HCT116 (cell line): Measurements from ENCODE around the gene TMEM63B. TPM values are rescaled to one million over a fixed set of nuclear protein-coding genes. Genes with fewer than 3 reads are reported as not detected.

Source experiments
- ATAC-seq: fragments of 200-7000 bp; cut with Tn5 transposase; 2 replicates; pipeline ENCODE4 v1.9.1; 2020; ENCODE audit warnings: mild to moderate bottlenecking, moderate library complexity
- BruUV-seq: library from RNA; stranded (reverse); fragments of 400-500 nt; replicated peaks from 2 replicates; lab custom pipeline; 2021; lab: Mats Ljungman, UMichigan
- CTCF ChIA-PET: fragments of 300-600 bp; sonication (Branson Sonifier 250); formaldehyde crosslinking; loops from one replicate; lab custom pipeline; 2021; ENCODE audit warnings: antibody characterized with exemption; lab: Charles Lee
- POLR2A ChIA-PET: fragments of 300-600, 350-600 bp; sonication (Branson Sonifier 250); formaldehyde crosslinking; loops from one replicate; lab custom pipeline; 2021; ENCODE audit warnings: antibody characterized with exemption; lab: Charles Lee
- RAD21 ChIA-PET, 2 experiments: fragments of 300-600 bp; sonication (Branson Sonifier 250); formaldehyde crosslinking; loops; one replicate each; lab custom pipeline; 2023; ENCODE audit warnings: low total read pairs in 2 of 2; ENCODE audit not compliant: uncharacterized antibody in 2 of 2, unreplicated experiment in 2 of 2, low non-redundant PET in 1 of 2; lab: Charles Lee
- DNase-seq: peaks from one replicate; pipeline ENCODE4 v3.0.0-alpha.2; 2010; ENCODE audit warnings: low read depth, low spot score
- H2AFZ ChIP-seq: fragments of 200-600 bp; shearing (Covaris generic), sonication (generic); 2 replicates; pipeline ENCODE4 v1.6.1; 2017; ENCODE audit warnings: low read depth, mixed run types, mixed read lengths, antibody characterized with exemption, low read length; ENCODE audit not compliant: poor library complexity, severe bottlenecking
- H3K27ac ChIP-seq: 2 replicates; pipeline ENCODE4 v1.5.1; 2012; ENCODE audit warnings: low read depth, low read length
- H3K27me3 ChIP-seq: fragments of 200-600 bp; sonication (generic); 2 replicates; pipeline ENCODE4 v1.6.1; 2016; ENCODE audit warnings: mixed run types, low read length, mixed read lengths; ENCODE audit not compliant: insufficient read depth
- H3K36me3 ChIP-seq, 2 experiments: fragments of 200-500 bp in 1 of 2; fragments of 200-600 bp in 1 of 2; sonication (Bioruptor generic) in 1 of 2; sonication (generic) in 1 of 2; 2 replicates each; pipeline versions ENCODE4 v1.5.1 to v1.6.1; 2014 to 2016; ENCODE audit warnings: low read length in 2 of 2, inconsistent platforms in 1 of 2, mixed read lengths in 1 of 2, mixed run types in 1 of 2; ENCODE audit not compliant: insufficient read depth in 2 of 2, control insufficient read depth in 1 of 2
- H3K4me1 ChIP-seq, 2 experiments: fragments of 200-600 bp in 1 of 2; sonication (generic) in 1 of 2; 2 replicates each; pipeline versions ENCODE4 v1.5.1 to v1.6.1; 2012 to 2017; ENCODE audit warnings: low read length in 2 of 2, inconsistent platforms in 1 of 2, mild to moderate bottlenecking in 1 of 2, mixed read lengths in 1 of 2, mixed run types in 1 of 2, moderate library complexity in 1 of 2; ENCODE audit not compliant: insufficient read depth in 2 of 2, control insufficient read depth in 1 of 2
- H3K4me2 ChIP-seq: fragments of 200-600 bp; sonication (generic); 2 replicates; pipeline ENCODE4 v1.6.1; 2017; ENCODE audit warnings: mixed run types, low read length, mixed read lengths
- H3K4me3 ChIP-seq, 2 experiments: fragments of 200-600 bp in 1 of 2; sonication (generic) in 1 of 2; replicated peaks in 1 of 2; 2 replicates each; pipeline ENCODE4 v1.5.1; 2011 to 2016; ENCODE audit warnings: low read length in 2 of 2, control low read depth in 1 of 2, low read depth in 1 of 2, mild to moderate bottlenecking in 1 of 2, mixed read lengths in 1 of 2, mixed run types in 1 of 2
- H3K79me2 ChIP-seq: fragments of 200-600 bp; sonication (generic); 2 replicates; pipeline ENCODE4 v1.6.1; 2017; ENCODE audit warnings: mild to moderate bottlenecking, mixed run types, low read length, moderate library complexity, mixed read lengths; ENCODE audit not compliant: insufficient read depth
- H3K9ac ChIP-seq: fragments of 200-600 bp; sonication (generic); 2 replicates; pipeline ENCODE4 v1.6.1; 2016; ENCODE audit warnings: low read length, mixed read lengths
- H3K9me2 ChIP-seq: fragments of 200-600 bp; sonication (generic), shearing (Covaris generic); 2 replicates; pipeline ENCODE4 v1.6.1; 2017; ENCODE audit warnings: mixed run types, mild to moderate bottlenecking, moderate library complexity; ENCODE audit not compliant: insufficient read depth
- H3K9me3 ChIP-seq, 2 experiments: fragments of 200-500 bp in 1 of 2; fragments of 200-600 bp in 1 of 2; sonication (Bioruptor generic) in 1 of 2; sonication (generic) in 1 of 2; 2 replicates each; pipeline ENCODE4 v1.6.1; 2014 to 2017; ENCODE audit warnings: low read length in 2 of 2, mixed read lengths in 2 of 2, inconsistent platforms in 1 of 2, low read depth in 1 of 2, mild to moderate bottlenecking in 1 of 2, mixed run types in 1 of 2, moderate library complexity in 1 of 2; ENCODE audit not compliant: control insufficient read depth in 1 of 2, insufficient read depth in 1 of 2
- H4K20me1 ChIP-seq: fragments of 200-600 bp; sonication (generic), shearing (Covaris generic); 2 replicates; pipeline ENCODE4 v1.6.1; 2017; ENCODE audit warnings: mixed run types, mild to moderate bottlenecking, moderate library complexity; ENCODE audit not compliant: insufficient read depth
- ELF1 ChIP-seq: IDR thresholded peaks from 2 replicates; pipeline ENCODE4 v1.6.1; 2012; ENCODE audit warnings: low read depth, borderline replicate concordance
- FOSL1 ChIP-seq: IDR thresholded peaks from 2 replicates; pipeline ENCODE4 v1.6.1; 2012; ENCODE audit warnings: low read depth
- REST ChIP-seq: IDR thresholded peaks from 2 replicates; pipeline ENCODE4 v1.6.1; 2012; ENCODE audit warnings: low read depth
- TCF7L2 ChIP-seq: IDR thresholded peaks from 2 replicates; pipeline ENCODE4 v1.7.0; 2011; ENCODE audit warnings: borderline replicate concordance, inconsistent platforms; ENCODE audit not compliant: insufficient read depth, insufficient read length; ENCODE audit errors: extremely low read depth
- ZBTB33 ChIP-seq: IDR thresholded peaks from 2 replicates; pipeline ENCODE4 v1.6.1; 2011; ENCODE audit warnings: mild to moderate bottlenecking, low read length, moderate library complexity; ENCODE audit not compliant: insufficient replicate concordance; ENCODE audit errors: extremely low read depth
- ZFX ChIP-seq: fragments of 450-650 bp; IDR thresholded peaks from 2 replicates; pipeline ENCODE4 v1.6.1; 2017
- intact Hi-C: fragments of 100-400 bp; cut with micrococcal nuclease; formaldehyde crosslinking; loops from 2 replicates; pipeline ENCODE4 v1.10.0; 2022
- total RNA-seq: library from RNA; stranded (reverse); gene quantifications from one replicate; pipeline ENCODE4 v1.2.1, GENCODE V29; 2021; ENCODE audit not compliant: unreplicated experiment

Gene TMEM63B
- total RNA-seq, 1 experiment from 2014 or later: 58.2 TPM

GRCh38 chr6:44199883-44200282 is 72.5 kb downstream of the TMEM63B start:
- no peaks in the 10 kb centered on the region for H3K9me2 ChIP-seq
- no peak overlapping the region for H3K27ac ChIP-seq
- CTCF ChIA-PET: no interaction called here
- BruUV-seq: no TSS peak
- H3K27me3 ChIP-seq: no peaks in the 10 kb centered on the region
- POLR2A ChIA-PET: no interaction called here
- no peaks in the 10 kb centered on the region for H3K36me3 ChIP-seq
- no peak for TF ChIP-seq FOSL1
- no peak for TF ChIP-seq ZFX
- no peak for TF ChIP-seq REST
- no peak for TF ChIP-seq TCF7L2
- no peak for TF ChIP-seq ELF1
- TF ChIP-seq ZBTB33: no peak
- TF ChIP-seq, all 23 proteins: peak for 0
- H2AFZ ChIP-seq: no peak overlapping the region
- ATAC-seq (no peak), DNase-seq (no peak)
- no peaks in the 10 kb centered on the region for H3K79me2 ChIP-seq
- H3K9me3 ChIP-seq: no peaks in the 10 kb centered on the region
- H3K4me2 ChIP-seq: no peak overlapping the region
- H3K4me1 ChIP-seq: peaks cover 0 to 10% of the 10 kb centered on the region in 2 experiments; a peak in 2 of 4 replicates
- no peaks in the 10 kb centered on the region for H4K20me1 ChIP-seq
- no peak overlapping the region for H3K9ac ChIP-seq
- RAD21 ChIA-PET: interaction anchor here in 1 of 2 experiments (0.6 kb wide), 1 partner anchor 28 kb away, joined by 4 read pairs; no protein-coding TSS in a partner anchor
- intact Hi-C loops: no loop called here
- H3K4me3 ChIP-seq: no peak overlapping the region
